ENCODE measurements around the gene SAMD4A.
"Not testable (repeated sequence)": the region's sequence is repeated elsewhere in the genome, so short reads cannot be mapped to it uniquely, and the experiment has no call there.

Gene SAMD4A

DNA sequence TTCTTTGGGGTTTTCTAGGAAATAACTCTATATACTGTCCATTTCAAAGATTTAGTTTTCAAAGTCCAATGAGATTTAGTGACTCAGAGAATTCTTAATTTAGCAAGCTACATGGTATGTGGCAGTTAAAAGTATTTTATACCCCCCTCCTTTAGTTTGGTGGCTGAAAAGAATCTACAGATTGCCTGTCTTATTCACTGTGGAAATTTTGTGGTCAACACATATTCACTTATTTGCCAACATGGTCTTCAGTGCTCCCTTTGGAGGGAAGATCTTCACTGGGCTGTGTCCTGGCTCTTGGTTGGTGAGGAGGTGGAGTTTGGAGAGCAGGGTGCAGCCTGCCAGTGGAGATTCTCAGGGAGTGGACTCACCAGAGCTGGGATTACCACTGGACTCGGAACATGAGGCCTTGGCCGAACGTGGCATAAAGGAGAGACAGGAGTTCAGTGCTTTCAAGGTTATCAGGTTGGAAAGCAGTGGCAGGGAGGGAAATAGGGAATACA is 39.8 kb downstream of the SAMD4A start:
- no peak overlapping the region for H3K9ac ChIP-seq (ENCODE audit: low read length)
- H3K9me3 ChIP-seq (ENCODE audit: control insufficient read depth, low read length): no peaks in the 10 kb centered on the region
- H3K4me3 ChIP-seq (ENCODE audit: low read length): no peak overlapping the region
- no peaks in the 10 kb centered on the region for H3K36me3 ChIP-seq (ENCODE audit: control insufficient read depth, insufficient read depth, low read length)
- no peaks in the 10 kb centered on the region for H3K27me3 ChIP-seq (ENCODE audit: control insufficient read depth, insufficient read depth, low read length)
- H3K4me1 ChIP-seq (ENCODE audit: control insufficient read depth, insufficient read depth, low read length): no peaks in the 10 kb centered on the region

GRCh38 chr14:54609576-54609975 is 42.6 kb downstream of the SAMD4A start:
- H3K9ac ChIP-seq (ENCODE audit: low read length): no peak overlapping the region
- H3K27me3 ChIP-seq (ENCODE audit: control insufficient read depth, insufficient read depth, low read length): no peaks in the 10 kb centered on the region
- no peaks in the 10 kb centered on the region for H3K4me1 ChIP-seq (ENCODE audit: control insufficient read depth, insufficient read depth, low read length)
- H3K9me3 ChIP-seq (ENCODE audit: control insufficient read depth, low read length): no peaks in the 10 kb centered on the region
- no peak overlapping the region for H3K4me3 ChIP-seq (ENCODE audit: low read length)
- H3K36me3 ChIP-seq (ENCODE audit: control insufficient read depth, insufficient read depth, low read length): no peaks in the 10 kb centered on the region

DNA sequence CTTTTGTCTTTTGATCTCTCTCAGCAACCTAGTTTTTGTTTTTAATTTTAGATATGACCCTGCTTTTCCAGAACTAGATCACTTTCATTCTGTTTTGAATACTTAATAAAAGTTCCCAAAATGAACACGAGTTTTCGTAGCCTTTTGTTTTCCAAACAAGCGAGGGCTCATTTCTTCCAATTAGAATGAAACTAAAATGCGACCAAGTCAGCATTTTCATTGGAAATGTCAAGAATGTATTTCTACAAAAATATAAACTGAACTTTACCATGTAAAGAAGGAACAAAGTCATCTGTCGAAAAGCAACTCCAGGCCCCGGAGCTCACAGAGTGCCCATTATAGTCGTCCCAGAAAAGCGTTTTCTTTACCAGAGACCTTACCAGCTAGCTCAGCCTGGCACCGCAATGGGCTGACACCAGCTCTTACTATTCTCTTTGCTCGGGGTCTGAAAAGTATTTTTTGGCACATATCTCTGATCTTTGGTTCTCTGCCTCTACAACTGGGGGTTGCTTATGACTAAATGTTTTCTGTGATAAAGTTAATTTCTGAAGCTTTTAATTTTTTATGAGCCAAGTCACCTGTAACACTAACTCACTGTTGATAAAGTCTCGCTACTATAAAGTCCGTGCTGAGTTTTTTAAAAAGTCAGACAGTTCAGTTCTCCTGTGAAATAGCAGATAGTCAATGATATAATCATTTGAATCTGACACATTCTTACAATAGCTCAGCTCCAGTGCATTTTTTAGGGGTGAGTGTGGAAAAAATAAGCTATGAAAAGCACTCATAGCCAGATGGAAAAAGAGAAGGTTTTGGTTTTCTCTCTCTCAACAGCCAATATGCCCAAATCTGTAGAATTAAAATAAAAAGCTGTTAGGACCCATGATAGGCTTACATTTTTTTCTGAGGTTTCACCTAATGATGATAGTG is 43.4 kb downstream of the SAMD4A start:
- Histone ChIP-seq H3K27me3 (ENCODE audit: control insufficient read depth, insufficient read depth, low read length) (no peaks in the 10 kb centered on the region), H3K36me3 (ENCODE audit: control insufficient read depth, insufficient read depth, low read length) (no peaks in the 10 kb centered on the region), H3K9me3 (ENCODE audit: control insufficient read depth, low read length) (no peaks in the 10 kb centered on the region), H3K4me3 (ENCODE audit: low read length) (no peak overlapping the region), H3K9ac (ENCODE audit: low read length) (no peak overlapping the region), H3K4me1 (ENCODE audit: control insufficient read depth, insufficient read depth, low read length) (no peaks in the 10 kb centered on the region)

GRCh38 chr14:54614296-54614695 is 47.4 kb downstream of the SAMD4A start:
- Histone ChIP-seq H3K9me3 (ENCODE audit: control insufficient read depth, low read length) (no peaks in the 10 kb centered on the region), H3K36me3 (ENCODE audit: control insufficient read depth, insufficient read depth, low read length) (no peaks in the 10 kb centered on the region), H3K4me1 (ENCODE audit: control insufficient read depth, insufficient read depth, low read length) (no peaks in the 10 kb centered on the region), H3K27me3 (ENCODE audit: control insufficient read depth, insufficient read depth, low read length) (no peaks in the 10 kb centered on the region), H3K9ac (ENCODE audit: low read length) (no peak overlapping the region), H3K4me3 (ENCODE audit: low read length) (no peak overlapping the region)

DNA sequence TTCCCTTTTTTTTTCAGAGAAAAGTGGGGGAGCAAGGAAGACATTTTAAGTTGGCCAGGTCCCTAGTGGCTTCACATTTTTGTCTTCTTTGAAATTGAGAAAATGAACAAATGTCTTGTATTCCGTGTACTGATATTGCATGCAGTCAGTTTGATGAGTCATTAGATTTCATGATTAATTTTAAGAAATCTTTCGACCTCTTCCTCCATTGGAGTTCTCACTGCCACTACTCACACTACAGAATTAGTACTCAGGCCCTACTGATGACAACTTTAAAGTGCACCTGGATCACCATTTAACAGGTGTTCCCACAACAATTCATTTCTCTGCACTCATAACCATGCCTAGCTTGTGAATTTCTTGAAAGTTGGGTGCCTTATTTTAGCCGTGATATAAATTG is 50.5 kb downstream of the SAMD4A start:
- Histone ChIP-seq H3K9ac (ENCODE audit: low read length) (no peak overlapping the region), H3K27me3 (ENCODE audit: control insufficient read depth, insufficient read depth, low read length) (no peaks in the 10 kb centered on the region), H3K36me3 (ENCODE audit: control insufficient read depth, insufficient read depth, low read length) (no peaks in the 10 kb centered on the region), H3K4me3 (ENCODE audit: low read length) (no peak overlapping the region), H3K4me1 (ENCODE audit: control insufficient read depth, insufficient read depth, low read length) (no peaks in the 10 kb centered on the region), H3K9me3 (ENCODE audit: control insufficient read depth, low read length) (no peaks in the 10 kb centered on the region)

DNA sequence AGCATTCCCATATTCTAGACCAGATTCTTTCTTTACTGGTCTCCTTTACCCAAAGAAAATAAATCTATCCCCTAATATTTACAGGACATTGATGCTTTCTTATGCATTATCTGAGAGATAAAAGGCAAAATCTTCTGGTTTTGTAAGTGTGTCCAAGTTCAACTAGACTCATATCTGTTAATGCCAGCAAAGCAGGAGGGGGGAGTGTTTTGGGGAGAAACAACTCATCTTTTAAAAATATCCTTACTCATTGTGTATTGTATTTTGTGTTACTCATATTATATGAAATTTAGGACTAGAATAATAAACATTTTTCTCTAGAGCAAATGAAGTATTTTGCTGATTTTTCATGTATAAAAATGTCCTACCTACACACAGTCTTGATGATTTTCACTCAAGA is 54.8 kb downstream of the SAMD4A start:
- H3K9me3 ChIP-seq (ENCODE audit: control insufficient read depth, low read length): no peaks in the 10 kb centered on the region
- no peak overlapping the region for H3K4me3 ChIP-seq (ENCODE audit: low read length)
- peaks cover 7% of the 10 kb centered on the region for H3K4me1 ChIP-seq (ENCODE audit: control insufficient read depth, insufficient read depth, low read length)
- H3K36me3 ChIP-seq (ENCODE audit: control insufficient read depth, insufficient read depth, low read length): no peaks in the 10 kb centered on the region
- H3K9ac ChIP-seq (ENCODE audit: low read length): no peak overlapping the region
- no peaks in the 10 kb centered on the region for H3K27me3 ChIP-seq (ENCODE audit: control insufficient read depth, insufficient read depth, low read length)

- Histone ChIP-seq H3K9me3 (ENCODE audit: control insufficient read depth, low read length) (no peaks in the 10 kb centered on the region), H3K4me1 (ENCODE audit: control insufficient read depth, insufficient read depth, low read length) (peaks cover 7% of the 10 kb centered on the region), H3K36me3 (ENCODE audit: control insufficient read depth, insufficient read depth, low read length) (no peaks in the 10 kb centered on the region), H3K27me3 (ENCODE audit: control insufficient read depth, insufficient read depth, low read length) (no peaks in the 10 kb centered on the region), H3K9ac (ENCODE audit: low read length) (no peak overlapping the region), H3K4me3 (ENCODE audit: low read length) (no peak overlapping the region)
Observed at GRCh38 chr14:54622192-54622958, 55.4 kb downstream of the SAMD4A start.

- Histone ChIP-seq H3K9me3 (ENCODE audit: control insufficient read depth, low read length) (no peaks in the 10 kb centered on the region), H3K36me3 (ENCODE audit: control insufficient read depth, insufficient read depth, low read length) (no peaks in the 10 kb centered on the region), H3K27me3 (ENCODE audit: control insufficient read depth, insufficient read depth, low read length) (no peaks in the 10 kb centered on the region), H3K9ac (ENCODE audit: low read length) (no peak overlapping the region), H3K4me1 (ENCODE audit: control insufficient read depth, insufficient read depth, low read length) (peaks cover 12% of the 10 kb centered on the region), H3K4me3 (ENCODE audit: low read length) (no peak overlapping the region)
Observed at GRCh38 chr14:54623279-54624004, 56.5 kb downstream of the SAMD4A start.

DNA sequence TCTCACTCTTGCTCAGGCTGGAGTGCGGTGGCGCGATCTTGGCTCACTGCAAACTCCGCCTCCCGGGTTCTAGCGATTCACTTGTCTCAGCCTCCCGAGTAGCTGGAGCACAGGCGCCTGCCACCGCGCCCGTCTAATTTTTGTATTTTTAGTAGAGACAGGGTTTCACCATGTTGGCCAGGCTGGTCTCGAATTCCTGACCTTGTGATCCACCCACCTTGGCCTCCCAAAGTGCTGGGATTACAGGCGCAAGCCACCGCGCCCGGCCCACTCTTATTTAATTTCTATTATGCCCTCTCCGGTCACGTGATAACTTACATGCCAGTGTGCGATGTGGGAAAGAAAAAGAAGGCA is 57.1 kb downstream of the SAMD4A start:
- H3K36me3 ChIP-seq (ENCODE audit: control insufficient read depth, insufficient read depth, low read length); H3K27me3 ChIP-seq (ENCODE audit: control insufficient read depth, insufficient read depth, low read length); H3K9ac ChIP-seq (ENCODE audit: low read length); H3K4me3 ChIP-seq (ENCODE audit: low read length); H3K9me3 ChIP-seq (ENCODE audit: control insufficient read depth, low read length): not testable (repeated sequence)
- peaks cover 12% of the 10 kb centered on the region for H3K4me1 ChIP-seq (ENCODE audit: control insufficient read depth, insufficient read depth, low read length)

GRCh38 chr14:54625112-54625511 is 58.2 kb downstream of the SAMD4A start:
- no peak overlapping the region for H3K9ac ChIP-seq (ENCODE audit: low read length)
- H3K36me3 ChIP-seq (ENCODE audit: control insufficient read depth, insufficient read depth, low read length): no peaks in the 10 kb centered on the region
- H3K4me3 ChIP-seq (ENCODE audit: low read length): no peak overlapping the region
- no peaks in the 10 kb centered on the region for H3K9me3 ChIP-seq (ENCODE audit: control insufficient read depth, low read length)
- H3K4me1 ChIP-seq (ENCODE audit: control insufficient read depth, insufficient read depth, low read length): peaks cover 12% of the 10 kb centered on the region
- H3K27me3 ChIP-seq (ENCODE audit: control insufficient read depth, insufficient read depth, low read length): no peaks in the 10 kb centered on the region

DNA sequence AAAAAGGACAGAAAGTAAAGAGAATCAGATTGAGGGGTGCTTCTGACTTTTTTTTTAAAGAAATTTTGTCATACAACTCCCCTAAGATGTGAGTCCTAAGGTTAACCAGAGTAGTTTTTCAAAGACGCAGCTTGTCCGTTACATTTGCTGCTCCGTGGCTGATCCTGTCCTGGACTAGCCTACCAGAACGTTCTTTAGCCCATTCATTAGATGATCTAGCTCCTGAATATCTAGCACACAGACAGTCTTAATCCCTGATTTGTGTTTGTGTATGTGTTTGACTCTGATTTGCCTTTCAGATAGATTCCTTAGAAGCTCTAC is 60.3 kb downstream of the SAMD4A start:
- Histone ChIP-seq H3K4me1 (ENCODE audit: control insufficient read depth, insufficient read depth, low read length) (peaks cover 12% of the 10 kb centered on the region), H3K36me3 (ENCODE audit: control insufficient read depth, insufficient read depth, low read length) (no peaks in the 10 kb centered on the region), H3K9me3 (ENCODE audit: control insufficient read depth, low read length) (no peaks in the 10 kb centered on the region), H3K4me3 (ENCODE audit: low read length) (no peak overlapping the region), H3K9ac (ENCODE audit: low read length) (no peak overlapping the region), H3K27me3 (ENCODE audit: control insufficient read depth, insufficient read depth, low read length) (no peaks in the 10 kb centered on the region)
